Stimulated activated CD4-positive, alpha-beta T cell treated with anti-CD3 and anti-CD28 coated beads, Interleukin-4, amount 100 ng/mL, for 24 hours (primary cell): ENCODE data around the gene ANKRD13B.

Experiments used
- DNase-seq: peaks from one replicate; pipeline ENCODE4 v3.0.0-alpha.2; 2020

ANKRD13B gene

DNA sequence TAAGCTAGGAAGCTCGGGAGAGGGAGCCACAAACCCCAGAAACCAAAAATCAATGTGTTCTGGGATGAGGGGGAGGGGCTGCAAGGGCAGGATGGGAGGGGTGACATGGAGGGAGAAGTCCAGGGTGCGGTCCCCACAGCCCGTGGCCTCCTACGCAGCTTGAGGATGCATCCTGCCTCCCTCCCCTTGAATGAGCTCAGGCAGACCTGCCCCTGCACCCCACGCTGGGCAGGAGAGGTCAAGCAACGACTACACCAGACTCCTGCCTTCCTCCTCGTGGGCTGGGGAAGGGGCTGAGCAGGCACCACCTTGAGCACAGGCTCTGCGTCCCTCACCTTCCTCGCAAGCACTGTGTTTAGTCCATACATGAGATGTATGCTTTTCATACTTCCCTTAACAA lies 3.9 kb downstream of the ANKRD13B start:
- DNase-seq, result no peak

DNA sequence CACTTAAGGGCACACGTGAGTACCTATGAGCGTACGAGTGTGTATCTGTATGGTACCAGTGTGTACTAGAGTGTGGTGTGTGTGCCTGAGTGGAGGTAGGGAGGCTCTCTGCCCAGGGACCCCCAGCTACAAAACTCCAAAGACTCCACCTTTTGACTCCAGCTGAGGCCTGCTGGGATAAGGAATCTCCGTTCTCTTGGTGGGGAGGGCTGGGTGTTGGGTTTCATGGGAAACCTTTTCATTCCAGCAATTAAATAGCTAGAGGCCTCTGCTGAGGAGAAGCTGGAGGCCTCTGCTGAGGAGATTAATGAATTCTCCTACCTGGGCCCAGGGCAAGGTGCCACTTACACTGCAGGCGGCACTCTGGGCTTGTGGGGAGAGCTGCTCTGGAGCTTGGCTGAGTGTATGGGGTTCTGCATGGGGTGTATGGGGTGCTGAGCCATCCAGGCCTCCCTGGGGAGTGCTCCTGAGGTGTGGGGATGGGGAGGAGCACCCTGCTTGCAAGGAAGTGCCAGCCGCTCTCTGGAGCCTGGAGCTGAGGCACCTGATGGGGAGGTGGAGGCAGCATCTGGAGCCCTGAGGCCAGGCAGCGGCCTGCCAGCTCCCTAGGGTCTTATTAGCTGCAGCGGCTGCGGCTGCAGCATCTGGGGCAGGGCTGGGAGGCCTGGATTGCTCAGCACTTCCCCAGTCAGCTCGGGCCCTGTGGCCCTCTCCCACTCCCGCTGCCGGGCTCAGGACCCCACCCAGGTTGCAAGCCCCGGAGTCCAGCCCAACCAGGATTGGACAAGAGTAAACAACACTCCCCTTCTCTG lies 4.6 kb downstream of the ANKRD13B start:
- DNase-seq, result no peak

DNA sequence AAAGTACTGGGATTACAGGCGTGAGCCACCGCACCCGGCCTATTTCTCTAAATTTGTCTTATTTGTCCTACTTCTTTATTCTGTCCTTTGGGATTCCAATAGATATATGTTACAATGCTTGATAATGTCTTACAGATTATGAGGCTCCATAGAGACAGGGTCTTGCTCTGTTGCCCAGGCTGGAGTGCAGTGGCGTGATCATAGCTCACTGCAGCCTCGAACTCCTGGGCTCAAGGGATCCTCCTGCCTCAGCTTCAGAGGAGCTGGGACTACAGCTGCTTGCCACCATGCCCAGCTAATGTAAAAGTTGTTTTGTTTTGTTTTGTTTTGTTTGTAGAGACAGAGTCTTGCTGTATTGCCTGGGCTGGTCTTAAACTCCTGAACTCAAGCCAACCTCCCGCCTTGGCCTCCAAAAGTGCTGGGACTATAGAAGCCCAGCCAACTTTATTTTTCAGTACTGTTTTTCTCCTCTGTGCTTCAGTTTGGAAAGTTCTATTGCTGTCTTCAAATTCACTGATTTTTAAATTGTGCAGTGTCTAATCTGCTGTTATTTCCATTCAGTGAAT lies 10.3 kb downstream of the ANKRD13B start:
- no peak for DNase-seq

DNA sequence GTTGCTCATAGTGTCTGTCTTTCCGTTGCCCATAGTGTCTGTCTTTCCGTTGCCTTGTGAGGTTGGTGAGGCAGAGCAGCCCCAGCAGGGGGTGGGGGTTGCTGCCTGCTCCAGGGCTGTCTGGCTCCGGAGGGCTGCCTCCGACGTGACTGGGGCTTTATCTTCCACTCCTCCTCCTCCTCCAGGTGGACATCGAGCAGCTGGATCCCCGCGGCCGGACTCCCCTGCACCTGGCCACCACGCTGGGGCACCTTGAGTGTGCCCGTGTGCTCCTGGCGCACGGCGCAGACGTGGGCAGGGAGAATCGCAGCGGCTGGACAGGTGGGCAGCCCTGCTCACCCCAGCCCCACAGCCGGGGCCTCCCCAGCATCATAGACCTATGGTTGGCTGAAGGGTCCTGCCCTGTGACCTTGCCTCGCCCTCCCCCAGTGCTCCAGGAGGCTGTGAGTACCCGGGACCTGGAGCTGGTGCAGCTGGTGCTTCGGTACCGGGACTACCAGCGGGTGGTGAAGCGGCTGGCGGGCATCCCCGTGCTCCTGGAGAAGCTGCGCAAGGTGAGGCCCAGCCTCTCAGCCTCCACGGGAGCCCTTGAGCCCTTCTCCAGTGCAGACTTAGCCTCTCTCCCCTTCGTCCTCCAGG lies 14.7 kb downstream of the ANKRD13B start:
- no peak for DNase-seq

DNA sequence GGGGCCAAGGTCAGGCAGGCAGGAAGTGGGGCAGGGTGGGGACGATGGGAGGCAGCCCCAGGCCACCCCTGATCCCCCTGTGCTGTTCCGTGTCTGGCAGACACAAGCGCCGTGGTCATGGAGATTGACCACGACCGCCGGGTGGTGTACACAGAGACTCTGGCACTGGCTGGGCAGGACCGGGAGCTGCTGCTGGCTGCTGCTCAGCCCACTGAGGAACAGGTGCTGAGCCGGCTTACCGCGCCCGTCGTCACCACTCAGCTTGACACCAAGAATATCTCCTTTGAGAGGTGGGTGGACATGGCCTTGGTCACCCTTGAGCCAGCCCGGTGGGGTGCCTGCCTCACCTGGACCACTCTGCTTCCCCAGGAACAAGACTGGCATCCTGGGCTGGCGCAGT lies 16.1 kb downstream of the ANKRD13B start:
- no peak for DNase-seq

DNA sequence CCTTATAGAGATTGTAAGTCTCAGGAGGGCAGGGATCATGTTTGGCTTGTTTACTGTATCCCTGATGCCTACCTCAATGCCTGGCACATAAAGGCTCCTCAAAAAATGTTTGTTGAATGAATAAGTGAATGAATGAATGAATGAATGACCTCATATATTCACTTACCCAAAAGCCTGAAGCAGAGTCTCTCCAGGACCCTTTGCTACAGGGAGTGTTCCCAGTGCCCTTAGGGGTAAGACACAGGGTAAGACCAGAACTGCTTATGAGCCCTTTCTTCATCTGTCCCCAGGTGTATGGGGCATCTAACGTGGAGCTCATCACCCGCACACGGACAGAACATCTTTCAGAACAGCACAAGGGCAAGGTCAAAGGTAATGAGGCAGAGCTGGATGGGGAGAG lies 17.5 kb downstream of the ANKRD13B start:
- DNase-seq, result no peak

DNA sequence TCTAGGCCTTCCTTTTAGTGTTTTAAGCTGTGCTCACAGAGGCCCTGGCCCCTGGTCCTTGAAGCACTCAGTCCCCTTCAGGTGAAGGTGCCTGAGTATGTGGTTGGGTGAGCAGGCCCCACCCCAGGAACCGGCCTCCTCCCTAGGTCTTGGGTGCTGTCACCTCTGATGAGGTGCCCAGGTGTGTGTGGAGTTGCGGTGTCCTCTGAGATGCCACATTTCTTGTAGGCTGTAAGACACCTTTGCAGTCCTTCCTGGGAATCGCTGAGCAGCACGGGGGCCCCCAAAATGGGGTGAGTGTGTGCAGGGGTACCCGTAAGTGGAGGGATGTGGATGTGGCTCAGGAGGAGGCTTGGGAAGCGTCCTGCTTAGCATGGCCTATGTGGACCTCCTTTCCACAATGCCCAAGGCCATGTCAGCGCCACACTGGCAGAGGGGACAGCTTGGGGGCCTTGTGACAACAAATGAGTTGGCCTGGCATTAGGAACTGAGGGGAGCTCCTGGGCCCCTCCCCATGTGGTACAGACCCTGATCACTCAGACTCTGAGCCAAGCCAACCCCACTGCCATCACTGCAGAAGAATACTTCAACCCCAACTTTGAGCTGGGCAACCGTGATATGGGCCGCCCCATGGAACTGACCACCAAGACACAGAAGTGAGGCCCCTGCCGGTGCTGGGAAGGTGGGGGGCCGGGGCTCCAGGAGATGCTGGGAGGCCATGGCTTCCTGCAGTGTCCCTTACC lies 18.6 kb downstream of the ANKRD13B start:
- DNase-seq, result no peak

DNA sequence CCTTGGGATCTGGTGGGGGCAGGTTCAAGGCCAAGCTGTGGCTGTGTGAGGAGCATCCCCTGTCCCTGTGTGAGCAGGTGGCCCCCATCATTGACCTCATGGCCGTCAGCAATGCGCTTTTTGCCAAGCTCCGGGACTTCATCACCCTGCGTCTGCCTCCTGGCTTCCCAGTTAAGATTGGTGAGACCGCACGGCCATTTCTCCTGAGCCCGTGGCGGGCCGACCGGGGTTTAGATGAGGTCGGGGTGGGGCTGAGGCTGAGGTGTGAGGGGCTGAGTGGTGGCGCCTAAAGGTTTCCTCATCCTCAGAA lies 19.1 kb downstream of the ANKRD13B start:
- DNase-seq, result no peak

DNA sequence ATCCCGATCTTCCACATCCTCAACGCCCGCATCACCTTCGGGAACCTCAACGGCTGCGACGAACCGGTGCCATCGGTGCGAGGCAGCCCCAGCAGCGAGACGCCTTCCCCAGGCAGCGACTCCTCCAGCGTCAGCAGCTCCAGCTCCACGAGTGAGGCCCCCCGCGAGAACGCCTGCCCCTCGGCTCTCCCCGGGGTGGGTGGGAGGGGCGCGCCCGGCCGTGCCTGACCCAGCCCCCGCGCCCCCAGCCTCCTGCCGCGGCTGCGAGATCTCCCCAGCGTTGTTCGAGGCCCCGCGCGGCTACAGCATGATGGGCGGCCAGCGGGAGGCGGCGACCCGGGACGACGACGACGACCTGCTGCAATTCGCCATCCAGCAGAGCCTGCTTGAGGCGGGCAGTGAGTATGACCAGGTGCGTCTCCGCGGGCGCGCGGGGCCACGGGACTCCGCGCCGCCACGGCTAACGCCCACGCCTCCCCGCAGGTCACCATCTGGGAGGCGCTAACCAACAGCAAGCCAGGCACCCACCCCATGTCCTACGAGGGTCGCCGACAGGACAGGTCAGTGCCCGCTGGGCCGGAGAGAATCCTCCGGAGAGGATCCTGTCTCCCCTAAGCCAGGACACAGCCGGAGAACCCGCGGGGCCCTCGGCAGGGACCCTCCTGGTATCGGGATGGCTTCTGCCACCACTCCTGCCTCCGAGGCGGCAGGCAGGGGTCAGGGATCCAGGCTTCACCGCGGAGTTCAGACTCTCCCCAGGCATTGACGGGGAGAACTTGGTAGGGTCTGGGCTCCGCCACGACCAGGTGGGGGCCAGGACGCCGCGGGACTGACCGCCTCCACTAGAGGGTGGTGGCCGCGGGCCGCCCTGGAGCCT lies 19.7 kb downstream of the ANKRD13B start:
- DNase-seq, result no peak

DNA sequence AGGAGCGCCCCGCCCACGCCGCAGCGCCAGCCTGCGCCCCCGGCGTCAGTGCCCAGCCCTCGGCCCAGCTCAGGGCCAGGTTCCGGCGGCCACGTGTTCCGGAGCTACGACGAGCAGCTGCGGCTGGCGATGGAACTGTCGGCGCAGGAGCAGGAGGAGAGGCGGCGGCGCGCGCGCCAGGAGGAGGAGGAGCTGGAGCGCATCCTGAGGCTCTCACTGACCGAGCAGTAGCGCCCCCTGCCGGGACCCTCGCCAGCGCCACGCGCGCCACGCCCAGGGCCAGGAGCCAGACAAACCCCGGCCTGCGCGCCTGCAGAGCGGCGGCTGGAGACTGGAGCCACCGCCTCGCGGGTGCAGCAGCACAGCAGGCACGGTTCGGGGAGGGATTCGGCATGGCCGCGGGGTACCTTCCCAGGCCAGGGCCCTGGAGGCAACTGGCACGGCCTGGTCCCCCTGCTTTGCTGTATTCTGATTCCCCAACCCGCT lies 20.5 kb downstream of the ANKRD13B start:
- DNase-seq, result peak; percentile 95

DNA sequence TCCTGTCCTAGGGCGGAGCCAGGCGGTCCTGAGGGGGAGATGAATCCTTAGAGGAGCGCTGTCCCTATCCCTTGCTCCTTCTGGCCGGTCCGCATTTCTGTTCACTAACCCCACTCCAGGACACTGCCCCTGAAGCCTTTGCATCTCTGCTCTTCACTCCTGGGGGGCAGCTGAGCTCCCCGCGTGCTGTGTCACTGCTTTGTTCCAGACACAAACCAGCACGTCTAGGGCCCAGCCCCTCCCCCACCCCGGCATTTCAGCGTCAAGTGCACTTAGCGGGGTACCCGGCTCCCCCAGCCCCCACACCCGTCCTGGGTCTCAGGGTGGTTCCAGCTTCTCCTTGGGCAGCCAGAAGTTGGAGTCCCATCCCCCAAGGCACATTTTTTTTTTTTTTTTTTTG lies 20.9 kb downstream of the ANKRD13B start:
- no peak for DNase-seq

DNA sequence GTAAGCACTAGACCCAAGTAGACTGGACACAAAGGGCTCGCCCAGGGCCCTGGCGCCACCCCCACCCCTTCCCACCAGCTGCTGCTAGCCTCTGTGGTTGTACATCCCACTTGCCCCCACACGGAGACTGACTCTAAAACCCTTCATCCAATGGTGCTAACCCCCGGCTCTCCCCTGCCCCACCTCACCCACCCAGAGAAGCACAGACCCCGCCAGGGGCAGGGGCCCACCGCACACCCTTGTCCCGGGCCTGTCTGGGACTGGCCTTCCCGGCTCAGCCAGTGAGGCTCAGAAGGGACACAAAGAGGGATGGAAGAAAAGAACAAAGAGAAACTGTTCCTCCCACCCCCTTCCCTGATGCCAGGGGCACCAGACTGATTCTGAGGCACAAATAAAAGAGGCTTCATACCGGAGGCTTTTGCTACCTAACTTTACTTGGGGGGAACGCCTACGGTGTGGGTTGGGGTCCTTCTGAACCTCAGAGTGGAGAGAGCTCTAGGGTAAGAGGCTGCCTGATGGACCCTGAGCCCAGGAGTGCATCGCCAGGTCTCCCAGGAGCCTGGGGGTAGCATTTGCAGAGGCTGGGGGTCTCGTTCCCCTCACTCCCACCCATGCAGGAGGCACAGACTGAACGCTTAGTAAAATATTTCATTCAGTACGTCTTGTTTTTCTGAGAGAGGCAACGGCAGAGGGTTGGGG lies 21.6 kb downstream of the ANKRD13B start:
- no peak for DNase-seq

DNA sequence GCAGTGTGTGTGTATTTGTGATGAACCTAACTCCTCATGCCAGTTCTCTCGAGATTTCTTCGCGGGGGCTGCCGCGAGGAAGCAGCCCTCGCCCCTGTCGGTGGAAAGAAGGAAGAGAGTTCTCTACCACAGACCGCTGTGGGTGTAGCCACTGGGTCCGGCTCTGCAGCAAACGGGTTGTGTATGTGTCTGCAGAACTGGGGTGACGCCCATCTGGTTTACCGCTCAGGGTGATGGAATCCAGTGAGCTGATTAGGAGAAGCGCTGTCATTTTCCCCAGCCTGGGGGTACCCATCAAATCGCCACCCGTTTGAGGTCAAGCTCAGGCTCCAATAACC lies 22.1 kb downstream of the ANKRD13B start:
- DNase-seq, result peak; percentile 56

DNA sequence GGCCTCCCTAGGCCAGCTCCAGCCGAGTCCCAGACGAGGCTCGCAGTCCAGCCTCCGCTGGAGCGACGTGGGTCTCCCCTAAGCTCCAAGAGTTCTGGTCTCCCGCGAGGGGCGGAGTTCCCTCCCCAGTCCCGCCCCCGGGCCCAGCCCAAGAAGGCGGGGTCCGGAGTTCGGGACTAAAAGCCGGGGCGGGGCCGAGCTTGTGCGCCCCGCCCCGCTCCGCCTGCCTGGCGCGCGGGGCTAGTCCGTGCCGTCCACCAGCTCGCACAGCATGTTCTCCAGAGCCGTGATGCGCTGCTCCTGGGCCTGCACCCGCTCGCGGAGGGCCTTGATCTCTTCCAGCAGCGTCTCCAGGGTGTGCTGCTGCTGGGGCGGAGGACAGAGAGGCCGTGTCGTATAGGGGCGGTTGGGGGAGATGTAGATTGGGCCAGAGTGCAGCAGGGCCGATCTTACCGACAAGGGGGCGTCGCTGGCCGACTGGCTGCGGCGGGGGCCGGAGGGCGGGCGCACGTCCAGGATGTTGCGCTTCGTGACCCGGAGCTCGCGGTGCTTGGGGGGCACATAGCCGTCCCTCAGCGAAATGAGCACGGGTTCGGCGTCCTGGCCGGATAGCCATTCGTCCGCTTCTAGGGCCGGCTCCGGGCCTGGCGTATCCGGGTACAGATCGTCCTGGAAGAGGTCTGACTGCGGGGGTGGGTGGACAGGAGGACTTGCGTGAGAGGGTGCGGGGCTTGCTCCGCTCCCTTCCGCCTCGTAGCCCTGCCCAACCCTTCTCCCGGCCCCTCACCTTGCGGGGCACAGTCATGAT lies 22.8 kb downstream of the ANKRD13B start:
- peak; percentile 82 for DNase-seq

DNA sequence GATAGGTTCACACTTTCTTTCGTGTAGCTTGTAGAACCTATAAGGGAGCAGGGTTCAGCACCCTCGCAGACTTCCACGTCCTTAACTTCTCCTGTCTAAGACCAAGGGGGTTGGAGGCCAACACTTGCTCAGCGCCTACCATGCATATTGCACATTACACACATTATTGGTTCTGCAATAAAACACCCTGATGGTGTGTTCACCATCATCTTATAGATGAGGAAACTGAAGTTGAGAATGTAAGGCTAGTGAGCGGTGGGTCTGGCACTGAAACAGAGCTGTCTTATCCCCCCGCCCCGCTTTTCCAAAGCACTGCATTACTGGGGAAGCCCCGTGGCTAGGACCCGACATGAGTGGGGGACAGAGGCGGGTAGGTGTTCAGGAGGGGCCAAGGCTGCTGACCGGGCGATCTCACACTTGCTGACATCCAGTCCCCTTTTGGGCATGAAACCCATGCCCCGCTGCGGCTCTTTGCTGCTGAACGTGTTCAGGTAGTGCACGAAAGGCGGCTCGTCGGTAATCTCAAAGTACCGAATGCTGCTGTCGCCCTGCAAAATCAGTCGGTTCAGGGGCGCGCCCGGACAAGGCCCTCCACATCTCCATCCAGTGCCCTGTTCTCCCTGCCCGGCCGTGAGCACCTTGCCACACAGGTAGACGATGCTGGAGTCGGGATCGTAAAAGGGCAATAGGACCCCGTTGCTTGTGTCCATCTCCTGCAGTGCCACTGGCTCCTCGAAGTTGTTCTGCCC lies 23.5 kb downstream of the ANKRD13B start:
- no peak for DNase-seq

DNA sequence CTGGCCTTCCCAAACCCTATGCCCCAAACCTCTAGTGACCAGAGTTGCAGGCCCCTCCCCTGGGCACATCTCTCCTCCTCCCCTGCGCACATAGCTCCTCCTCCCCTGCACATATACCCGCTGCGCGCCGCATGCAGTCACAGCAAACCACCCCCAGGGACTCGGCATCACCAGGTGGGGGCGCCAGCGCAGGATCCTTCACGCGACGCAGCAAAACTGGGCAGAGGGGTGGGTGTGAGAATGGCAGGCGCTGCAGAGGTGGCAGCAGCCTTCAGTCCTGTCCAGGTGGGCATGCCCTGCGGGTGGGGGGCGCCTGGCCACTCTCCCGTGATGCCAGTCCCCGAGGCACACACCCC lies 24.2 kb downstream of the ANKRD13B start:
- DNase-seq, result peak; percentile 95

DNA sequence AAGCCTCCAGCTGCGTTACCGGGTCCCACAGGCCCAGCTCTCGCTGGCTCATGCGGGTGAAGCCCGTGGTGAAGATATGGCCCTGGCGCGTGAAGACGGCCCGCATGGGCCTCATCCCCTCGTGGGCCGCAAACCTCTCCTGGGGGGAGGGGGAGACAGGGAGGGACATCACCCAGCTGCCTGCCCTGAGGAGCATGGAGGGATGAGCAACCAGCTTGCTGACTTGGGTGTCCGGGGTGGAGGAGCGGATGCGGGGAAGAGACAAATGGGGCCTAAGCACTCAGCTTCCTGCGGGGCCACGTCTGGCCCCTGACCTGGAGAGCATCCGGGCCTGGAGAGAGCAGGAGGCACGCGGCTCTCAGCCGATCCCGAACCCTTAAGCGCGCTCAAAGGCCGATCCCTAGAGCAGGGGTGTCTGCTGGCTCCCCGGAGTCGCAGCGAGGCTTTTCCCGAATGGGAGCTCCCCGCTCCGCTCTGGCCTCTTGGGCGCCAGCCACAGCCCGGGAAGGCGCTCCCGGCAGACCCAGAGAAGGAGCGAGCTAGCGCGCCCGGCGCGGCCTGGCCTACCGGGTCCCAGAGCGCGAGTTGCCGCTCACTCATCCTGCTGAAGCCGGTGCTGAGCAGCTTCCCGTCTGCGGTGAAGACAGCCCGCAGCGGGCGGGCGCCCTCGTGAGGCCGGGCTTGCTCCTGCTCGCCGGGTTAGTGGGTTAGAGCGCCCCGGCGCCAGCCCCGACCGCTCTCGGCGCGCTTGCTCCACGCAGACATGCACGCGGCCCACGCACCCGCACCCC lies 24.7 kb downstream of the ANKRD13B start:
- peak; percentile 89 for DNase-seq

DNA sequence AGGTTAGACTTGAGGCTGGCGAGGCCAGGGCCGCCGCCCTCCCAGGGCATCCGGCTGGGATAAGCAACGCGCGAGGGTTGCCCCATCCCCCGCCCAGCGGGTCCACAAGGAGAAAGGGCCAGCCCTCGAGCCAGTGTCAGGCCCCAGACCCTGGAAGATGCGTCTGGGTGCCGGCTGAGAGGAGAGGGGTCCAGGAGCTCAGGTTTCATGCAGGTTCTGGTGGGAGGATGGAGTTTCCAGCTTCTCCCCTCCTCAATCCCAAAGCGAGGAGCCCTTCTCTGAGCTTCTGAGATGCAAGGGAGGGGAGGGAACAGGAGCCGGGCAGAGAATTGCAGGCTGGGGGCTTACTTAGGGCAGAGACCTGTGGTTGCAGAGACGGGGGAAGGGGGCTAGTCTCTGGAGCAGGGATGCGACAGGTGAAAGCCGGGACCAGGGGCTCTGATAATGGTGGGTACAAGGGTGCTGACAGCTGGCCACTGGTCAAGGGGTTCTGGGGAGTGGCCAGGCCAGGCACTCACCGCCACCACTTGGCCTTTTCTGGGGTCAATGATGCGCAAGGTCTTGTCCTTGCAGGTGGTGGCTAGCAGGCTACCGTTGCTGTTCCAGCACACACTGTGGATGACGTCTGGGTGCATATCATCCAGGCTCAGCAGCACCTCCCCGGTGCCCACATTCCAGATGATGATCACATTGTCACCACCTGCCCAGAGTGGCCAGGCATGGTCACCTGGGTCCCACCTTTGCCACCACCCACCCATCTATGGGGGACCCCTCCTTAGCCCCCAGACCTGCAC lies 25.5 kb downstream of the ANKRD13B start:
- no peak for DNase-seq

DNA sequence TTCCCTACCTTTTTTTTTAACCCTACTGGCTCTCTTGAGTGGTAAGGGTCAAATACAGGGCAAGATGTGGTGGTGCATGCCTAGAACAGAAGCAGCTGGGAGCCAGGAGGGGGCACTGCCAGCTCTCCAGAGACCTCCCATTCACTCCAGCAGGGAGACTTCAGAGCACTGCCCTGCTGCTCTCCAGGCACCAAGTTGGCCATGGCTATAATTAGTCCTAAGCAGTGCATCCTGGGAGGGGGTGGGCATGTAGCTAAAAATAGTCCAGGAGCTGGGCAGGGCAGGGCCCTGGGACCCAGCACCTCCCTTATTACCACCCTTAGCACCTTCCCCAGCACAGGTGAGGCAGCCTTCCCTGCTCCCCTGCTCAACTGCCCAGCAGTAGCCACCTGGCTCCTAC lies 26.3 kb downstream of the ANKRD13B start:
- DNase-seq, result no peak
